DMS53 treated with DMSO at 0.1 percent for 48 hours (cell line): ENCODE data around the gene TBCE.

ENCODE experiments used
- DNase-seq: peaks from one replicate; lab custom pipeline; 2025; ENCODE audit not compliant: unreplicated experiment; lab: John Stamatoyannopoulos, UW

TBCE gene

GRCh38 chr1:235367000-235367908 is at the start of gene TBCE:
Gene TBCE (plus strand): TSS chr1:235367427. CDS start chr1:235380050, 12,623 bp downstream.
- DNase-seq: peak; percentile 97

- DNase-seq: no peak
These were observed 48.0 kb upstream of the TBCE start for GRCh38 chr1:235319255-235319654.

GRCh38 chr1:235320521-235321179 is 46.6 kb upstream of the TBCE start:
- DNase-seq: no peak

GRCh38 chr1:235324296-235324695 is 42.9 kb upstream of the TBCE start:
- DNase-seq: no peak

GRCh38 chr1:235325139-235325538 is 42.1 kb upstream of the TBCE start:
- no peak for DNase-seq

GRCh38 chr1:235325854-235326253 is 41.4 kb upstream of the TBCE start:
- DNase-seq: no peak

GRCh38 chr1:235326719-235327558 is 40.3 kb upstream of the TBCE start:
- DNase-seq: peak; percentile 26

- DNase-seq: no peak
These were observed 39.5 kb upstream of the TBCE start, which contains the start of gene ARID4B for GRCh38 chr1:235327559-235328270. Gene ARID4B (minus strand): TSS chr1:235328179. CDS start chr1:235326919, 1,260 bp downstream.

GRCh38 chr1:235328271-235329138 is 38.7 kb upstream of the TBCE start, which contains the start of gene GGPS1:
Gene GGPS1 (plus strand): TSS chr1:235328570. CDS start chr1:235335265, 6,695 bp downstream.
- peak; percentile 99 for DNase-seq

- no peak for DNase-seq
These were observed 37.9 kb upstream of the TBCE start for GRCh38 chr1:235329139-235329902.

GRCh38 chr1:235330918-235331285 is 36.3 kb upstream of the TBCE start:
- DNase-seq: no peak

- no peak for DNase-seq
These were observed 35.8 kb upstream of the TBCE start for GRCh38 chr1:235331401-235331800.

- DNase-seq: no peak
These were observed 30.3 kb upstream of the TBCE start for GRCh38 chr1:235336903-235337302.

GRCh38 chr1:235339746-235340145 is 27.5 kb upstream of the TBCE start:
- DNase-seq: no peak

GRCh38 chr1:235341334-235341733 is 25.9 kb upstream of the TBCE start:
- no peak for DNase-seq

- DNase-seq: no peak
These were observed 25.2 kb upstream of the TBCE start for GRCh38 chr1:235342039-235342438.

- DNase-seq: no peak
These were observed 24.8 kb upstream of the TBCE start for GRCh38 chr1:235342471-235342870.

GRCh38 chr1:235343726-235344125 is 23.5 kb upstream of the TBCE start:
- DNase-seq: no peak

- no peak for DNase-seq
These were observed 15.8 kb upstream of the TBCE start for GRCh38 chr1:235351441-235351840.
